Measurements from ENCODE around the gene COBL. TPM values are rescaled to one million over a fixed set of nuclear protein-coding genes. Genes with fewer than 3 reads are reported as not detected.

Gene COBL
- total and polyA plus RNA-seq, 2 of the 4 experiments (the other 2 are of a cell fraction), result under 0.01 TPM; not detected in 1

GRCh38 chr7:51006483-51007235 lies 309.9 kb downstream of the COBL start:
- Histone ChIP-seq H3K4me1 (ENCODE audit: control insufficient read depth, insufficient read depth, low read length) (no peaks in the 10 kb centered on the region), H3K27ac (ENCODE audit: insufficient read depth, low read length) (no peak overlapping the region), H3K56ac (ENCODE audit: extremely low read depth, insufficient read depth, low read length) (no peak overlapping the region), H3K9me1 (ENCODE audit: insufficient read depth, low read length) (no peaks in the 10 kb centered on the region), H3K23ac (ENCODE audit: low read depth, low read length) (no peak overlapping the region), H3K9me3 (ENCODE audit: control insufficient read depth, insufficient read depth, low read length) (no peaks in the 10 kb centered on the region), H4K8ac (ENCODE audit: low read depth in 2 of 2, low read length in 2 of 2) (no peak overlapping the region), H4K20me1 (ENCODE audit: insufficient read depth, low read length) (no peaks in the 10 kb centered on the region), H3K9ac (ENCODE audit: low read depth, low read length) (no peak overlapping the region), H4K5ac (ENCODE audit: low read depth, low read length) (no peak overlapping the region), H2AFZ (replicated peaks; ENCODE audit: low read length, poor library complexity) (no peak overlapping the region), H3K4me2 (ENCODE audit: low read depth, low read length) (no peak overlapping the region), H2AK9ac (replicated peaks; ENCODE audit: low read depth, low read length, poor library complexity) (no peak overlapping the region), H3K27me3 (ENCODE audit: control insufficient read depth, insufficient read depth, low read length) (peaks cover 10% of the 10 kb centered on the region), H3K4me3 (ENCODE audit: insufficient read depth, low read depth, low read length) (no peak overlapping the region), H2AK5ac (ENCODE audit: low read depth, low read length) (no peak overlapping the region), H3K79me1 (ENCODE audit: low read depth in 1 of 2, low read length in 2 of 2) (no peaks in the 10 kb centered on the region), H2BK5ac (ENCODE audit: low read depth, low read length, poor library complexity, severe bottlenecking) (no peak overlapping the region), H3K18ac (ENCODE audit: low read depth, low read length) (no peak overlapping the region), H2BK120ac (ENCODE audit: low read depth, low read length) (no peak overlapping the region), H4K91ac (ENCODE audit: insufficient read depth, low read depth, low read length) (no peak overlapping the region), H3K14ac (replicated peaks; ENCODE audit: low read depth, low read length) (no peak overlapping the region), H2BK15ac (ENCODE audit: low read depth, low read length) (no peak overlapping the region), H3K36me3 (ENCODE audit: control insufficient read depth, insufficient read depth, low read length) (no peaks in the 10 kb centered on the region), H2BK20ac (ENCODE audit: low read depth, low read length) (no peak overlapping the region), H3K4ac (ENCODE audit: low read depth, low read length) (no peak overlapping the region)
- DNase-seq (no peak), ATAC-seq (ENCODE audit: low read depth) (no peak)
- TF ChIP-seq MAZ (IDR thresholded peaks at IDR 0.05; ENCODE audit: borderline replicate concordance, low read depth, low read length), result no peak
- no peak for TF ChIP-seq CTCF (conservative IDR thresholded peaks at IDR 0.05; ENCODE audit: low read depth, low read length)
- TF ChIP-seq MAFK (IDR thresholded peaks at IDR 0.05; ENCODE audit: low read depth, low read length), result no peak
- no peak for TF ChIP-seq SMC3 (IDR thresholded peaks at IDR 0.05; ENCODE audit: low read depth, low read length)
- TF ChIP-seq CHD1 (IDR thresholded peaks at IDR 0.05; ENCODE audit: low read depth, low read length), result no peak
- no peak for TF ChIP-seq RCOR1 (IDR thresholded peaks at IDR 0.05; ENCODE audit: insufficient replicate concordance, low read length)
- no peak for TF ChIP-seq ELK1 (IDR thresholded peaks at IDR 0.05; ENCODE audit: borderline replicate concordance, low read depth, low read length)
- TF ChIP-seq POLR2A (IDR thresholded peaks at IDR 0.05; ENCODE audit: low read depth, low read length), result no peak
- no peak for TF ChIP-seq BHLHE40 (IDR thresholded peaks at IDR 0.05; ENCODE audit: low read depth, low read length)
- WGBS, 2 experiments (ENCODE audit: extremely low coverage in 2 of 2, insufficient read length in 1 of 2), result no CpG with 5 or more reads among the region's 3 CpGs
- POLR2A ChIA-PET (ENCODE audit: unreplicated experiment), result no interaction called here
- BruUV-seq (replicated peaks), result no TSS peak
- dilution Hi-C loops (cut with HindIII; ENCODE audit: low sequenced_read_pairs, unreplicated experiment), result no loop called here
- in situ Hi-C loops (cut with MboI; ENCODE audit: low sequenced_read_pairs), result no loop called here
- intact Hi-C loops (cut with micrococcal nuclease), result no loop called here
- CTCF ChIA-PET, result no interaction called here

Measured in IMR-90 (cell line).